Astrocyte (in vitro differentiated cells and primary cell): Measurements from ENCODE around the gene TMC1. TPM values are rescaled to one million over a fixed set of nuclear protein-coding genes. Genes with fewer than 3 reads are reported as not detected.

ENCODE experiments used
- DNase-seq: peaks from one replicate; pipeline ENCODE4 v3.0.0-alpha.2; 2010; ENCODE audit warnings: low read depth
- FAIRE-seq: peaks from 2 replicates; lab custom pipeline; 2011; peaks lifted over from hg19 to GRCh38; lab: Jason Lieb, UNC
- H2AFZ ChIP-seq: 2 replicates; pipeline ENCODE4 v1.6.0; 2012; ENCODE audit warnings: low read depth, low read length, inconsistent platforms
- H3K27ac ChIP-seq: 2 replicates; pipeline ENCODE4 v1.5.1; 2011; ENCODE audit warnings: low read depth, low read length, inconsistent platforms
- H3K27me3 ChIP-seq: 2 replicates; pipeline ENCODE4 v1.6.0; 2011; ENCODE audit warnings: low read length, inconsistent platforms; ENCODE audit not compliant: insufficient read depth
- H3K36me3 ChIP-seq: 2 replicates; pipeline ENCODE4 v1.5.1; 2011; ENCODE audit warnings: low read length, inconsistent platforms; ENCODE audit not compliant: insufficient read depth
- H3K4me1 ChIP-seq: 2 replicates; pipeline ENCODE4 v1.5.1; 2011; ENCODE audit warnings: low read length, inconsistent platforms; ENCODE audit not compliant: insufficient read depth
- H3K4me2 ChIP-seq: 2 replicates; pipeline ENCODE4 v1.6.0; 2012; ENCODE audit warnings: low read length, inconsistent platforms
- H3K4me3 ChIP-seq: 2 replicates; pipeline ENCODE4 v1.5.1; 2011; ENCODE audit warnings: low read depth, mild to moderate bottlenecking, low read length, inconsistent platforms; ENCODE audit not compliant: insufficient read depth
- H3K79me2 ChIP-seq: 2 replicates; pipeline ENCODE4 v1.6.0; 2012; ENCODE audit warnings: mild to moderate bottlenecking, low read length, inconsistent platforms; ENCODE audit not compliant: insufficient read depth
- H3K9ac ChIP-seq: 2 replicates; pipeline ENCODE4 v1.6.0; 2012; ENCODE audit warnings: mild to moderate bottlenecking, low read length, inconsistent platforms
- H3K9me3 ChIP-seq: 2 replicates; pipeline ENCODE4 v1.5.1; 2012; ENCODE audit warnings: low read depth, mild to moderate bottlenecking, low read length, inconsistent platforms; ENCODE audit not compliant: insufficient read depth
- H4K20me1 ChIP-seq: 2 replicates; pipeline ENCODE4 v1.6.0; 2012; ENCODE audit warnings: low read length, inconsistent platforms; ENCODE audit not compliant: insufficient read depth
- H3K27ac Mint-ChIP-seq: one replicate; pipeline ENCODE4 v1.8.0; 2021; ENCODE audit warnings: mild to moderate bottlenecking, mixed read lengths; ENCODE audit not compliant: unreplicated experiment
- H3K27me3 Mint-ChIP-seq: one replicate; pipeline ENCODE4 v1.8.0; 2021; ENCODE audit warnings: low read depth, mixed read lengths; ENCODE audit not compliant: unreplicated experiment
- H3K36me3 Mint-ChIP-seq: one replicate; pipeline ENCODE4 v1.8.0; 2021; ENCODE audit warnings: low read depth, mixed read lengths; ENCODE audit not compliant: unreplicated experiment
- H3K4me1 Mint-ChIP-seq: one replicate; pipeline ENCODE4 v1.8.0; 2021; ENCODE audit warnings: low read depth, mixed read lengths; ENCODE audit not compliant: unreplicated experiment
- H3K4me3 Mint-ChIP-seq: one replicate; pipeline ENCODE4 v1.8.0; 2021; ENCODE audit warnings: mild to moderate bottlenecking, moderate library complexity, mixed read lengths; ENCODE audit not compliant: unreplicated experiment
- H3K9me3 Mint-ChIP-seq: one replicate; pipeline ENCODE4 v1.8.0; 2021; ENCODE audit warnings: mild to moderate bottlenecking, mixed read lengths; ENCODE audit not compliant: unreplicated experiment
- EZH2 ChIP-seq: IDR thresholded peaks from 2 replicates; pipeline ENCODE4 v1.6.1; 2012; ENCODE audit warnings: mild to moderate bottlenecking, low read length, inconsistent platforms; ENCODE audit not compliant: insufficient read depth
- total RNA-seq: library from RNA; stranded (reverse); gene quantifications from 2 replicates; pipeline ENCODE4 v1.2.1, GENCODE V29; 2021
- TF ChIP-seq, protein P1 (sequence below): IDR thresholded peaks from 2 replicates; pipeline ENCODE4 v1.5.1; 2011; ENCODE audit warnings: low read depth, mild to moderate bottlenecking, inconsistent platforms, low read length, moderate library complexity; ENCODE audit not compliant: insufficient read depth

TMC1 gene
- total RNA-seq, 1 donor from 2014 or later = not detected

DNA sequence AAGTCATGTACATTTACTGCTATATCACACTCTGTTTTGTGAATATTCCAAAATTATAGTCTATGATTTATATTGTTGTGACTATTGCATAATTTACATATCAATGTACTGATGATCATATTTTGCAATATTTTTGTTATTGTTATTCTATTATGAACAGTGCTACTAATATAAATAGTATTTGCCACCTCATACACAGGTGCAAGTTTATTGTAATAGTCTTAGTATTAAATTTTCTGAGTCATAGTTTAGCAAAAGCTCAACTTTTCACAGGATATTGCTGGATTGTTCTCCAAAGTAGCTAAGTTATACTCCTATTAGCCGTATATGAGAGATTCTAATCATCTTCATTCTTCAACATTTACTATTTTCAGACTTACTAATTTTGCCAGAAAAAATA is 124.7 kb downstream of the TMC1 start:
- Histone ChIP-seq H3K4me1 (no peaks in the 10 kb centered on the region), H3K9ac (no peak overlapping the region), H3K4me3 (no peak overlapping the region), H3K4me2 (no peak overlapping the region), H3K27me3 (no peaks in the 10 kb centered on the region), H3K79me2 (no peaks in the 10 kb centered on the region), H3K27ac (no peak overlapping the region), H2AFZ (no peak overlapping the region), H4K20me1 (no peaks in the 10 kb centered on the region), H3K9me3 (no peaks in the 10 kb centered on the region), H3K36me3 (no peaks in the 10 kb centered on the region)
- Mint-ChIP-seq H3K9me3 (no peaks in the 10 kb centered on the region), H3K27ac (no peak overlapping the region), H3K4me3 (no peak overlapping the region), H3K36me3 (no peaks in the 10 kb centered on the region), H3K27me3 (no peaks in the 10 kb centered on the region), H3K4me1 (no peaks in the 10 kb centered on the region)
- FAIRE-seq (no peak), DNase-seq (no peak)
- no peak for TF ChIP-seq EZH2
- TF ChIP-seq, protein P1, sequence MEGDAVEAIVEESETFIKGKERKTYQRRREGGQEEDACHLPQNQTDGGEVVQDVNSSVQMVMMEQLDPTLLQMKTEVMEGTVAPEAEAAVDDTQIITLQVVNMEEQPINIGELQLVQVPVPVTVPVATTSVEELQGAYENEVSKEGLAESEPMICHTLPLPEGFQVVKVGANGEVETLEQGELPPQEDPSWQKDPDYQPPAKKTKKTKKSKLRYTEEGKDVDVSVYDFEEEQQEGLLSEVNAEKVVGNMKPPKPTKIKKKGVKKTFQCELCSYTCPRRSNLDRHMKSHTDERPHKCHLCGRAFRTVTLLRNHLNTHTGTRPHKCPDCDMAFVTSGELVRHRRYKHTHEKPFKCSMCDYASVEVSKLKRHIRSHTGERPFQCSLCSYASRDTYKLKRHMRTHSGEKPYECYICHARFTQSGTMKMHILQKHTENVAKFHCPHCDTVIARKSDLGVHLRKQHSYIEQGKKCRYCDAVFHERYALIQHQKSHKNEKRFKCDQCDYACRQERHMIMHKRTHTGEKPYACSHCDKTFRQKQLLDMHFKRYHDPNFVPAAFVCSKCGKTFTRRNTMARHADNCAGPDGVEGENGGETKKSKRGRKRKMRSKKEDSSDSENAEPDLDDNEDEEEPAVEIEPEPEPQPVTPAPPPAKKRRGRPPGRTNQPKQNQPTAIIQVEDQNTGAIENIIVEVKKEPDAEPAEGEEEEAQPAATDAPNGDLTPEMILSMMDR = no peak

GRCh38 chr9:72648324-72649126 is 127.1 kb downstream of the TMC1 start:
- no peak for DNase-seq
- Histone ChIP-seq H3K79me2 (no peaks in the 10 kb centered on the region), H3K4me2 (no peak overlapping the region), H3K4me1 (no peaks in the 10 kb centered on the region), H3K9ac (no peak overlapping the region), H3K27me3 (no peaks in the 10 kb centered on the region), H3K4me3 (no peak overlapping the region), H4K20me1 (no peaks in the 10 kb centered on the region), H3K36me3 (no peaks in the 10 kb centered on the region), H3K9me3 (no peaks in the 10 kb centered on the region), H2AFZ (no peak overlapping the region), H3K27ac (no peak overlapping the region)
- FAIRE-seq = no peak
- Mint-ChIP-seq H3K36me3 (no peaks in the 10 kb centered on the region), H3K27me3 (no peaks in the 10 kb centered on the region), H3K27ac (no peak overlapping the region), H3K9me3 (no peaks in the 10 kb centered on the region), H3K4me3 (no peak overlapping the region), H3K4me1 (no peaks in the 10 kb centered on the region)
- no peak for TF ChIP-seq EZH2
- TF ChIP-seq, protein P1 = no peak

- H3K9me3 ChIP-seq = no peaks in the 10 kb centered on the region
- FAIRE-seq = no peak
- H3K4me1 Mint-ChIP-seq = no peaks in the 10 kb centered on the region
- H3K9me3 Mint-ChIP-seq = no peaks in the 10 kb centered on the region
- H3K27ac ChIP-seq = no peak overlapping the region
- no peaks in the 10 kb centered on the region for H3K36me3 ChIP-seq
- no peaks in the 10 kb centered on the region for H3K36me3 Mint-ChIP-seq
- H3K4me3 ChIP-seq = no peak overlapping the region
- no peak overlapping the region for H3K9ac ChIP-seq
- no peaks in the 10 kb centered on the region for H3K27me3 ChIP-seq
- H3K79me2 ChIP-seq = no peaks in the 10 kb centered on the region
- H2AFZ ChIP-seq = no peak overlapping the region
- no peaks in the 10 kb centered on the region for H3K27me3 Mint-ChIP-seq
- H3K4me2 ChIP-seq = no peak overlapping the region
- no peaks in the 10 kb centered on the region for H4K20me1 ChIP-seq
- no peak overlapping the region for H3K4me3 Mint-ChIP-seq
- no peak for TF ChIP-seq EZH2
- TF ChIP-seq, protein P1 = no peak
- H3K27ac Mint-ChIP-seq = no peak overlapping the region
- no peak for DNase-seq
- no peaks in the 10 kb centered on the region for H3K4me1 ChIP-seq
These were observed 127.7 kb downstream of the TMC1 start for GRCh38 chr9:72649127-72649442.
